ENCODE data around the gene TGM6. TPM values are rescaled to one million over a fixed set of nuclear protein-coding genes. Genes with fewer than 3 reads are reported as not detected.

The TGM6 gene
- total and polyA plus RNA-seq, 9 of the 15 experiments (the other 6 are each of a cell fraction or from before 2014, with no cell fraction given), result not detected

DNA sequence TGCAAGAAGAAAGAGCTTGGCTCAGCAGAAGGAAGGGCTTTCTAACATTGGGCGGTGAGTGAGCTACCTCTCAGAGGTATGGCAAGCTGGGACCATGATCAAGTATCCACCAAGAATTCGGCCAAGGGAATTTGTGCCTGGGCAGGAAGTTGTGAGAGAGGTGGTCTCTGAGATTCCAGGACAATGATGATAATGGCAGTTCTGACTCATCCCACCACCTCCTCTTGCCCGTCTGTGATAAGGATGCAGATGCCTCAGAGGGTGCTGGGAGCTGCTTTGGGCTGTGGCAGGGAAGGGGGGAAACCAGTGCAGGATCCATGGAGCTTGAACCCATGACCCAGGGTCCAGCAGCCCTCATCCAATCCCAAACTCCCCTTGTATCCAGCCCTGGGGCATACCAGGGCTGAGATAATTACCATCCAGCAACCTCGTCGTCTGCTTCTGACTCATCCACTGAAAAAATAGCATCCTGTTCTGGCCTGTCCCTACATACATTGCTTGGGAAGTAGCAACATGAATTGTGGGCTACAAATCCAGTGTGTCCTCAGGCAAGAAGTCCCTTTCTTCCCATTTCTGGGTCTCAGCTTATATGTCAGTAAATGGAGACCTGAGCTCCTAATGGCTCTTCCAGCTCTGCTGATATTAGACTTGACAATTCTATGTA, 5.9 kb downstream of the TGM6 start:
- H3K4me3 ChIP-seq, result no peak overlapping the region
- TF ChIP-seq ATF1 (CRISPR knock-in tag; IDR thresholded peaks at IDR 0.05) (no peak), ATF1 (tag; IDR thresholded peaks at IDR 0.05) (no peak), NBN (IDR thresholded peaks at IDR 0.05; ENCODE audit: low read depth) (no peak), KLF1 (tag; IDR thresholded peaks at IDR 0.05) (no peak), FOXJ3 (CRISPR knock-in tag; IDR thresholded peaks at IDR 0.05) (no peak), GTF2A2 (tag; IDR thresholded peaks at IDR 0.05) (no peak), CBX1 (IDR thresholded peaks at IDR 0.05; ENCODE audit: low read depth) (no peak), ZNF695 (CRISPR knock-in tag; IDR thresholded peaks at IDR 0.05) (no peak), ZNF175 (CRISPR knock-in tag; IDR thresholded peaks at IDR 0.05; ENCODE audit: low read depth) (no peak), SMAD1 (IDR thresholded peaks at IDR 0.05; ENCODE audit: low read depth, low read length, partially characterized antibody) (no peak), HNRNPK (IDR thresholded peaks at IDR 0.05; ENCODE audit: low read depth, low read length, poor library complexity, severe bottlenecking) (no peak), ZC3H8 (IDR thresholded peaks at IDR 0.05) (no peak)
- TF ChIP-seq, protein P1, sequence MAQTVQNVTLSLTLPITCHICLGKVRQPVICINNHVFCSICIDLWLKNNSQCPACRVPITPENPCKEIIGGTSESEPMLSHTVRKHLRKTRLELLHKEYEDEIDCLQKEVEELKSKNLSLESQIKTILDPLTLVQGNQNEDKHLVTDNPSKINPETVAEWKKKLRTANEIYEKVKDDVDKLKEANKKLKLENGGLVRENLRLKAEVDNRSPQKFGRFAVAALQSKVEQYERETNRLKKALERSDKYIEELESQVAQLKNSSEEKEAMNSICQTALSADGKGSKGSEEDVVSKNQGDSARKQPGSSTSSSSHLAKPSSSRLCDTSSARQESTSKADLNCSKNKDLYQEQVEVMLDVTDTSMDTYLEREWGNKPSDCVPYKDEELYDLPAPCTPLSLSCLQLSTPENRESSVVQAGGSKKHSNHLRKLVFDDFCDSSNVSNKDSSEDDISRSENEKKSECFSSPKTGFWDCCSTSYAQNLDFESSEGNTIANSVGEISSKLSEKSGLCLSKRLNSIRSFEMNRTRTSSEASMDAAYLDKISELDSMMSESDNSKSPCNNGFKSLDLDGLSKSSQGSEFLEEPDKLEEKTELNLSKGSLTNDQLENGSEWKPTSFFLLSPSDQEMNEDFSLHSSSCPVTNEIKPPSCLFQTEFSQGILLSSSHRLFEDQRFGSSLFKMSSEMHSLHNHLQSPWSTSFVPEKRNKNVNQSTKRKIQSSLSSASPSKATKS (CRISPR knock-in tag; IDR thresholded peaks at IDR 0.05), result no peak
- TF ChIP-seq, protein P2, sequence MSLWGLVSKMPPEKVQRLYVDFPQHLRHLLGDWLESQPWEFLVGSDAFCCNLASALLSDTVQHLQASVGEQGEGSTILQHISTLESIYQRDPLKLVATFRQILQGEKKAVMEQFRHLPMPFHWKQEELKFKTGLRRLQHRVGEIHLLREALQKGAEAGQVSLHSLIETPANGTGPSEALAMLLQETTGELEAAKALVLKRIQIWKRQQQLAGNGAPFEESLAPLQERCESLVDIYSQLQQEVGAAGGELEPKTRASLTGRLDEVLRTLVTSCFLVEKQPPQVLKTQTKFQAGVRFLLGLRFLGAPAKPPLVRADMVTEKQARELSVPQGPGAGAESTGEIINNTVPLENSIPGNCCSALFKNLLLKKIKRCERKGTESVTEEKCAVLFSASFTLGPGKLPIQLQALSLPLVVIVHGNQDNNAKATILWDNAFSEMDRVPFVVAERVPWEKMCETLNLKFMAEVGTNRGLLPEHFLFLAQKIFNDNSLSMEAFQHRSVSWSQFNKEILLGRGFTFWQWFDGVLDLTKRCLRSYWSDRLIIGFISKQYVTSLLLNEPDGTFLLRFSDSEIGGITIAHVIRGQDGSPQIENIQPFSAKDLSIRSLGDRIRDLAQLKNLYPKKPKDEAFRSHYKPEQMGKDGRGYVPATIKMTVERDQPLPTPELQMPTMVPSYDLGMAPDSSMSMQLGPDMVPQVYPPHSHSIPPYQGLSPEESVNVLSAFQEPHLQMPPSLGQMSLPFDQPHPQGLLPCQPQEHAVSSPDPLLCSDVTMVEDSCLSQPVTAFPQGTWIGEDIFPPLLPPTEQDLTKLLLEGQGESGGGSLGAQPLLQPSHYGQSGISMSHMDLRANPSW (CRISPR knock-in tag; IDR thresholded peaks at IDR 0.05), result no peak

More for the DNA sequence above, 5.9 kb downstream of the TGM6 start:
- H3K4me2 ChIP-seq (ENCODE audit: insufficient read depth, low read length), result no peak overlapping the region
- ChIA-PET POLR2A (interaction anchor here (0.6 to 1.5 kb wide), 5 partner anchors 58 to 289 kb away, joined by 3 to 6 read pairs (median 3); partner anchors contain the start of genes NOP56 and SNRPB), CTCF (ENCODE audit: low intra/inter-chr PET ratio) (interaction anchor here (0.5 to 1.3 kb wide), 3 partner anchors 39 to 287 kb away, joined by 3 to 6 read pairs (median 6); no protein-coding TSS in a partner anchor)
- no peak for DNase-seq (ENCODE audit: extremely low read depth in 1 of 4, low spot score in 3 of 4)
- H2AFZ ChIP-seq (ENCODE audit: low read depth, low read length), result no peak overlapping the region
- no peaks in the 10 kb centered on the region for H3K9me1 ChIP-seq (ENCODE audit: control insufficient read depth, insufficient read depth, low read length)
- no peak overlapping the region for H3K27ac ChIP-seq (ENCODE audit: extremely low read depth, low read depth, low read length)
- H3K9me3 ChIP-seq (replicated peaks; ENCODE audit: control insufficient read depth, insufficient read depth, low read depth, low read length), result no peaks in the 10 kb centered on the region
- H3K36me3 ChIP-seq (ENCODE audit: control insufficient read depth, insufficient read depth, low read length), result no peaks in the 10 kb centered on the region
- H3K4me1 ChIP-seq (replicated peaks in 1 of 2; ENCODE audit: control insufficient read depth in 2 of 2, insufficient read depth in 2 of 2, low read length in 2 of 2), result no peaks in the 10 kb centered on the region
- intact Hi-C loops (cut with micrococcal nuclease), result loop anchor here (2.0 kb wide), 1 partner anchor 66 kb away; no protein-coding TSS in a partner anchor
- no TSS peak for BruUV-seq (replicated peaks)
- H3K79me2 ChIP-seq (ENCODE audit: control insufficient read depth, insufficient read depth, low read length), result no peaks in the 10 kb centered on the region
- peaks cover 2 to 16% of the 10 kb centered on the region in 2 experiments; a peak in 2 of 5 replicates for H3K27me3 ChIP-seq (ENCODE audit: control insufficient read depth in 2 of 2, insufficient read depth in 2 of 2, low read length in 2 of 2)
- no peak for FAIRE-seq
- ATAC-seq, result no peak
- in situ Hi-C loops (cut with MboI), result no loop called here
- no peak overlapping the region for H3K9ac ChIP-seq (ENCODE audit: insufficient read depth in 1 of 2, low read depth in 2 of 2, low read length in 2 of 2)
- no peaks in the 10 kb centered on the region for H4K20me1 ChIP-seq (replicated peaks; ENCODE audit: control insufficient read depth, insufficient read depth, low read length)
- 1% methylated on average over 5 of the region's 5 CpGs for WGBS (ENCODE audit: insufficient coverage, low coverage, missing lambda C conversion rate)

All from K562 (cell line).